Sciatic nerve (tissue), 2 donors: Measurements from ENCODE around the gene PRCC. TPM values are rescaled to one million over a fixed set of nuclear protein-coding genes. Genes with fewer than 3 reads are reported as not detected.

Experiments
- ATAC-seq: fragments of 200-7000 bp; cut with Tn5 transposase; one replicate; pipeline ENCODE4 v1.9.1; 2020; ENCODE audit warnings: mild to moderate bottlenecking, moderate library complexity
- DNase-seq: peaks from one replicate; pipeline ENCODE4 v3.0.0-alpha.2; 2020; ENCODE audit warnings: low spot score
- intact Hi-C: fragments of 100-400 bp; cut with DNase I; formaldehyde crosslinking; loops from one replicate; pipeline ENCODE4 v1.14.2; 2022
- total RNA-seq: library from RNA; stranded (reverse); fragmentation: NEBNext Ultra II Directional; extraction: Animal tissue kit (Norgen Biotek cat#: 25700); gene quantifications from one replicate; pipeline ENCODE4 v1.2.1, GENCODE V29; 2021
- donor health status: DM: no; HTN: no; CAD: no.
- donor health status: DM: no; HTN: no; CAD: no.

PRCC gene
- total RNA-seq, 1 donor from 2014 or later = 52.8 TPM

DNA sequence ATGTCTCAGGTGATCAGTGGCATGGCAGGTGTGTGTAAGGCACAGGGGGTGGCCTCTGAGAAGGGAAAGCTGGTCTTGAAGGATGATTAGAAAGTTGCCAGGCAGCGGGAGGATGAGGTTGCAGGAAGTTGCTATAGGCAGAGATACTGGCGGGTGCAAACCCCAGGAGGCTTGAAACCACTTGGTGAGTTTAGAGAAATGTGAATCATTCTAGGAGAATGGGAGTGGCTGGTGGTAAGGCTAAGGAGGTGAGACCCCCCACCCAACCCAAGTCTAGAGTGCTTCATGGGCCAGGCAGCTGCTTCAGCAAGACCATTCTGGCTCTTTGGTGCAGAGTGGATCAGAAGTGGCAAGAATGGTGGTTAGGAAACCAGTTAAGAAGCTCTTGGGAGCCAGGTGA is 40.3 kb downstream of the PRCC start:
- intact Hi-C loops = no loop called here
- no peak for ATAC-seq
- DNase-seq = no peak

GRCh38 chr1:156808186-156809030 is 41.1 kb downstream of the PRCC start:
- DNase-seq (peak; percentile 32), ATAC-seq (no peak)
- intact Hi-C loops = no loop called here

GRCh38 chr1:156809281-156809680 is 41.9 kb downstream of the PRCC start:
- ATAC-seq (no peak), DNase-seq (peak; percentile 46)
- intact Hi-C loops = no loop called here

- DNase-seq (peak; percentile 49), ATAC-seq (no peak)
- intact Hi-C loops = no loop called here
Observed at GRCh38 chr1:156809711-156810366, 42.5 kb downstream of the PRCC start.

GRCh38 chr1:156811168-156811567 is 43.8 kb downstream of the PRCC start:
- ATAC-seq (no peak), DNase-seq (peak; percentile 54)
- intact Hi-C loops = no loop called here

GRCh38 chr1:156812293-156812990 is 45.1 kb downstream of the PRCC start:
- DNase-seq (peak; percentile 35), ATAC-seq (no peak)
- intact Hi-C loops = no loop called here

- intact Hi-C loops = no loop called here
- ATAC-seq (peak; percentile 1), DNase-seq (no peak)
Observed at GRCh38 chr1:156813298-156813697, 46.0 kb downstream of the PRCC start.

DNA sequence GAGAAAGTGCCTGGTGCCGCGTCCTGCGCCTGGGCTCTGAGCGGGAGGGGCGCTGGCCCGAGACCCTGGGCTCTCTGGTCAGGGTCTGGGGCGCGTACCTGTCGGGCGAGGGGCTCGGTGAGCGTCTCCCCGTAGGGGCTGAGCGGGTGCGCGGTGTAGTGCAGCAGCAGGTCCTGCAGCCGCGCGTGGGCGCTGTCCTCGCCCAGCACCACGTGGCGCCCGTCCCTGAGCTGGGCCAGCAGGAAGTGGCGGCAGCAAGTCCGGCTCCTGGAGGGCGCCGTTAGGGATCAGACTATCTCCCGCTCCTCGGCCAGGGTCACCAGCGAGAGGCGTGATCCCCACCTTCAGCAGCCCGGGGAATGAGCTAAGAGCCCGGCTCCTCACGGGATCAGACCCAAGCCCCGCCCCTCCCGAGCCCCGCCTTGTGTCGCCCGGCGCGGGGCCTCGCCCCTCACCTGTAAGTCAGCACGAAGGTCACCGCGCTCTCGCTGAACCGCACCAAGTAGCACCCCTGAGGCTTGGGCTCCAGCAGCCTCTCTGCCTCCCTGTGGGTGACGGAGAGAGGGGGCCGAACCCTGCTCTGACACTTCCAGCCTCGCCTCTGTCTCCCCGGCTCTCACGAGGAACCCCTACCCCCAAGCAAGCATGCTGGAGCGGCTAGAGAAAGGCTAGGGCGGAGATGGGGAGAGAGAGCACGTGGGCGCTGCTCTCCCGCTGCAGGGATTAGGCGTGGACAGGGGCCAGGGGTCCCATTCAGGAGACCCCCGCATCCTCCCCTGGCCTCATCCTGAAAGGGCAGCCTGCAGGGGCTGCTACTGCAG is 46.6 kb downstream of the PRCC start:
- peak; percentile 85 for ATAC-seq
- DNase-seq = peak; percentile 80
- intact Hi-C loops = no loop called here

DNA sequence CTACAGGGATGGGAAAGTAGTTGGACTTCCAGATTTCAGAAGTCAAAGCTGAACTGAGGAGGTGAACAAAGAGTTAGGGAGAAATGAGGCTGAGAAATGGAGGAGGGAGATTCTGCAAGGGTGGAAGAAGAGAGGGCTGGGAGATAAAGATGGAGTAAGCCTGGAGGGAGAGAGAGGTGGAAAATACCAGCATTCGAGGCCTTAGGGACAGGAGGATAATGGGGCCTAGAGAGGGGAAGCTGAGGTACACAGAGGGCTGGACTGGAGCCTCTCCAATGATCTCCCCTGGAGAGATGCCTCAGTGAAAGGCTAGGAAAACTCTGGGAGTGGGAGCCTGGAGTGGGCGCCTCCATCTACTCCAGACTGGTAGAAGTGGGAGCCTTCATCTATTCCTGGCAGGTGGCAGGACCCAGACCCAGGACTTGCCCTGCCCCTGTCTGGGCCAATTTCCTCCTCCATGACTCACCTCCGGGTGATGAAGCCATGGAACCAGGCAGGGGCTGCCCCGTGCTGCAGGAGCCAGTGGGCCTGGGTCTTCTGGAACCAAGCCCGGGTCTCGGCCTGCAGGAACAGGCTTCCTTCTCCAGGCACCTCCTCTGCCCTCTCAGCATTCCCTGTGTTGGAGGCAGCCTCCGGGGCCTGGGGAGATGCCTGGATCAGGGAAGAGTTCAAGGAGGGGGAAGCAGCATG is 47.4 kb downstream of the PRCC start:
- intact Hi-C loops = no loop called here
- no peak for ATAC-seq
- peak; percentile 61 for DNase-seq

GRCh38 chr1:156815307-156815826 is 48.0 kb downstream of the PRCC start:
- DNase-seq (peak; percentile 62), ATAC-seq (peak; percentile 90)
- intact Hi-C loops = no loop called here

DNA sequence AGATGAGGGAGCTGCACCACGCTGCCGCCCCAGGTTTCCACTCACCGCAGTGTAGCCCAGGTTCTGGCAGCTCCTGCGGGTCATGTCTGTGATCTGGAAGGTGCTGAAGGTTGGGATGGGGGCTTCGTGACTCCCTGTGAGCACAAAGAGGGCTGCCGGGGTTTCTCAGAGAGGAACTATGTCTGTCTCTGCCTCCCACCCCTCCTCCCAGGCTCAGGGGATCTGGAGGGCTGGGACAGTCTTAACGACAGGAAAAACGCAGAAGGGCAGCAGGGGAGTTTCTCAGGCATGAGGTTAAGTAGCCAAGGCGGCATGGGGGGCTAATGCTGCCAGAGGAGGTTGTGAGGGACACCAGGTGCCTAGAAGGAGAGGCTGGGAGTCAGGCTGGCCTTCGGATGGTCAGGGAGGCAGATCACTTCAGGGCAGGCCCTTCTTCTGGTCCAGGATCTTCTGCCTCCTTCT is 48.7 kb downstream of the PRCC start:
- DNase-seq = peak; percentile 50
- ATAC-seq = peak; percentile 9
- intact Hi-C loops = no loop called here

GRCh38 chr1:156816561-156817328 is 49.4 kb downstream of the PRCC start, which contains the start of gene SH2D2A:
Gene SH2D2A (minus strand): TSS chr1:156816848. CDS start chr1:156816708, 140 bp downstream.
- intact Hi-C loops = no loop called here
- DNase-seq (peak; percentile 62), ATAC-seq (peak; percentile 27)

GRCh38 chr1:156821801-156822200 is 54.5 kb downstream of the PRCC start:
- ATAC-seq (no peak), DNase-seq (no peak)
- intact Hi-C loops = no loop called here

DNA sequence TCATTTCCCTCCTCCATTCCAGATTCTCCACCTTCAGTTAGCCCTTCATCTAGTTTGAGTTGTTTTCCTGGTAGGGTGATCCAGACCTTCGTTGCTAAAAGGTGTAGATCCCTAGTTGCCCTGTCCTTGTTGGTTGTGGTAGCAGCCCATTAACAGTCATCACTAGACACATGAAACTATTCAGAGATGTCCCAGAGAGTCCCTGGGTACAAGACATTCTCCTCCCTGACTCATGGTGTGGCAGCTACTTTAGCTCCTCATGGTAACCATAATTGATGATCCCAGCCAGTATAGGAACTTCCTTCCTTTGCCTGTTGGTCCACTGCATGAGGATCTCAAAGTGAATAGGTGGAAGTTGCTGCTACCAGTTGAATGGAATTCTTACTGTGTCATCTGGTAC is 55.3 kb downstream of the PRCC start:
- no peak for ATAC-seq

DNA sequence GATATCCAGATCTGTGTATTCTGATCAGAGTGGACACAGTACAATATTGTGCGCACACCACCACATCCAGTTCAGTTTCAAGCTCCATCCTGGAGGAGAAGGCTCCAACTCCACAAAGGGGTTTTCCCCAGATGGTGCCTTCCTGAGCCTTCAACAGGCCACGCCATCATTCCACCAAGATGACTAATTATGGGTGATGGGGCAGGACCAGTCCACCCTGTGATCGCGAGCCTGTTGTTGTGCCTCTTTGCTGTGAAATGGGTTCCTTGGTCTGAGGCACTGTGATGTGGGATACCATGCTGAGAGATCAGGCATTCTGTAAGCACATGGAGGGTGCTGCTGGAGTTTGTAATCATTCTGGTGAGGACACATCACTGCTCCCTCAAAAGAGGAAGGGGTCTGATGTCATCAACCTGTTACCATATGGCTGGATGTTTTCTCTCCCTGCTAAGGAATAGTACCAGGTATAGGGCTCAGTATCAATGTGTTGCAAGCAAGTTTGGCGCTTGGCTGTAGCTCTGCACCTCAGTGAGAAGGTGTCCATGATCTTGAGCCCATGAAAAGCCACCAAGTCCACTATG is 56.0 kb downstream of the PRCC start:
- DNase-seq = no peak
- intact Hi-C loops = no loop called here

More for the DNA sequence above, 55.3 kb downstream of the PRCC start:
- intact Hi-C loops = no loop called here
- DNase-seq = no peak

DNA sequence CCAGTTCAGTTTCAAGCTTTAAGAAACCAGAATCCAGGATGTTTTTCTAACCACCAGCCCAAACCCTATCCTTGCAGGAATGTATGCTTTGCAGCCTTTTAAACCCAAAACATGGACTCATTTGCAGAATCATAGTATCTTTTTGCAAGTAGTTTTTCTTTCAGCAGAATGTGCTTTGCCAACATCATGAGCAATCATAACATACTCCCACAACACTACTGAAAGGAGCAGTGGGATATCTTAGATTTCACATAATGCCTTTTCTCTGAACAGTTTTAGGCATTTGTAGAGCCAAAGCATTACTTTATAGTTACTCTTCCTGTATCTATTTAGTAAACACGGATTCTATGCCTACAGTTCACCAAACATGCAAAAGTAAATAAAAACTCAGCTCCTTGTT is 59.3 kb downstream of the PRCC start:
- no peak for DNase-seq
- intact Hi-C loops = no loop called here
- no peak for ATAC-seq

More for the DNA sequence above, 56.0 kb downstream of the PRCC start:
- ATAC-seq = no peak
